MM.1S (cell line): ENCODE results near the gene AGBL4.

ENCODE experiments used
- DNase-seq: peaks from one replicate; pipeline ENCODE4 v3.0.0-alpha.2; 2015
- H2AFZ ChIP-seq: fragments of 300-600 bp; sonication (generic); 2 replicates; pipeline ENCODE4 v1.6.0; 2016; ENCODE audit warnings: antibody characterized with exemption, low read length
- H3F3A ChIP-seq: fragments of 300-600 bp; sonication (generic); 2 replicates; pipeline ENCODE4 v1.6.1; 2016; ENCODE audit warnings: mild to moderate bottlenecking, antibody characterized with exemption, low read length, moderate library complexity, mixed read lengths; ENCODE audit not compliant: insufficient read depth
- H3K27ac ChIP-seq: fragments of 300-600 bp; sonication (generic); 2 replicates; pipeline ENCODE4 v1.5.1; 2016; ENCODE audit warnings: mild to moderate bottlenecking, low read length
- H3K27me3 ChIP-seq: fragments of 300-600 bp; sonication (generic); replicated peaks from 2 replicates; pipeline ENCODE4 v1.6.0; 2016; ENCODE audit warnings: low read length; ENCODE audit not compliant: insufficient read depth
- H3K36me3 ChIP-seq: fragments of 300-600 bp; sonication (generic); replicated peaks from 2 replicates; pipeline ENCODE4 v1.6.1; 2016; ENCODE audit warnings: mild to moderate bottlenecking, low read length, mixed read lengths; ENCODE audit not compliant: insufficient read depth
- H3K4me1 ChIP-seq: fragments of 300-600 bp; sonication (generic); 2 replicates; pipeline ENCODE4 v1.6.1; 2016; ENCODE audit warnings: low read length, mixed read lengths
- H3K4me2 ChIP-seq: fragments of 300-600 bp; sonication (generic); 2 replicates; pipeline ENCODE4 v1.6.0; 2016; ENCODE audit warnings: low read depth, low read length
- H3K4me3 ChIP-seq: fragments of 300-600 bp; sonication (generic); 2 replicates; pipeline ENCODE4 v1.5.1; 2016; ENCODE audit warnings: low read length, mixed read lengths
- H3K79me2 ChIP-seq: fragments of 300-600 bp; sonication (generic); 2 replicates; pipeline ENCODE4 v1.6.1; 2016; ENCODE audit warnings: mixed run types, low read length, mixed read lengths
- H3K9ac ChIP-seq: fragments of 300-600 bp; sonication (generic); 2 replicates; pipeline ENCODE4 v1.6.1; 2016; ENCODE audit warnings: low read length, mixed read lengths
- H3K9me2 ChIP-seq: fragments of 300-600 bp; sonication (generic); replicated peaks from 2 replicates; pipeline ENCODE4 v1.6.1; 2016; ENCODE audit warnings: mild to moderate bottlenecking, low read length, mixed read lengths; ENCODE audit not compliant: insufficient read depth
- H3K9me3 ChIP-seq: fragments of 300-600 bp; sonication (generic); replicated peaks from 2 replicates; pipeline ENCODE4 v1.6.1; 2016; ENCODE audit warnings: mild to moderate bottlenecking, low read length, mixed read lengths; ENCODE audit not compliant: insufficient read depth
- H4K20me1 ChIP-seq: fragments of 300-600 bp; sonication (generic); 2 replicates; pipeline ENCODE4 v1.6.1; 2016; ENCODE audit warnings: mild to moderate bottlenecking, low read length, moderate library complexity, mixed read lengths; ENCODE audit not compliant: insufficient read depth
- CTCF ChIP-seq: fragments of 300-600 bp; sonication (generic); IDR thresholded peaks from 2 replicates; pipeline ENCODE4 v1.5.1; 2016; ENCODE audit warnings: antibody characterized with exemption, low read length, mixed read lengths
- EZH2 ChIP-seq: fragments of 300-600 bp; sonication (generic); optimal IDR thresholded peaks from 2 replicates; pipeline ENCODE3; 2017; ENCODE audit warnings: low read depth, mild to moderate bottlenecking, antibody characterized with exemption, low read length, mixed read lengths
- EZH2phosphoT487 ChIP-seq: fragments of 300-600 bp; sonication (generic); IDR thresholded peaks from 2 replicates; pipeline ENCODE4 v1.6.1; 2018; ENCODE audit warnings: antibody characterized with exemption, low read length

The AGBL4 gene

GRCh38 chr1:49190138-49190537, 833.6 kb downstream of the AGBL4 start:
- TF ChIP-seq CTCF (no peak), EZH2phosphoT487 (no peak), EZH2 (no peak)
- no peak for DNase-seq
- H3K9me3 ChIP-seq = no peaks in the 10 kb centered on the region

GRCh38 chr1:49187056-49187455, 836.7 kb downstream of the AGBL4 start:
- Histone ChIP-seq H3F3A (0 out of 2 replicates have a peak, but pooled peaks cover 3% of the 10 kb centered on the region), H3K4me3 (no peak overlapping the region), H3K9me3 (no peaks in the 10 kb centered on the region), H3K36me3 (no peaks in the 10 kb centered on the region), H3K4me2 (no peak overlapping the region), H4K20me1 (no peaks in the 10 kb centered on the region), H3K9ac (no peak overlapping the region), H3K9me2 (no peaks in the 10 kb centered on the region), H3K27ac (no peak overlapping the region), H3K27me3 (no peaks in the 10 kb centered on the region), H2AFZ (no peak overlapping the region), H3K79me2 (no peaks in the 10 kb centered on the region), H3K4me1 (peaks cover 20% of the 10 kb centered on the region)
- DNase-seq = no peak
- TF ChIP-seq CTCF (no peak), EZH2phosphoT487 (no peak), EZH2 (no peak)

More at GRCh38 chr1:49190138-49190537, 833.6 kb downstream of the AGBL4 start:
- Histone ChIP-seq H3K9me2 (no peaks in the 10 kb centered on the region), H3K27me3 (no peaks in the 10 kb centered on the region), H4K20me1 (no peaks in the 10 kb centered on the region), H2AFZ (no peak overlapping the region), H3K36me3 (no peaks in the 10 kb centered on the region), H3K4me1 (no peaks in the 10 kb centered on the region), H3K27ac (no peak overlapping the region), H3K79me2 (no peaks in the 10 kb centered on the region), H3K4me2 (no peak overlapping the region), H3F3A (no peaks in the 10 kb centered on the region), H3K4me3 (no peak overlapping the region), H3K9ac (no peak overlapping the region)

- Histone ChIP-seq H4K20me1 (no peaks in the 10 kb centered on the region), H3F3A (0 out of 2 replicates have a peak, but pooled peaks cover 3% of the 10 kb centered on the region), H3K27me3 (no peaks in the 10 kb centered on the region), H3K9me3 (no peaks in the 10 kb centered on the region), H3K79me2 (no peaks in the 10 kb centered on the region), H3K36me3 (no peaks in the 10 kb centered on the region), H3K9me2 (no peaks in the 10 kb centered on the region), H3K9ac (no peak overlapping the region), H3K4me1 (peaks cover 20% of the 10 kb centered on the region), H3K4me3 (no peak overlapping the region), H3K27ac (no peak overlapping the region), H3K4me2 (no peak overlapping the region), H2AFZ (no peak overlapping the region)
- DNase-seq = no peak
- no peak for TF ChIP-seq CTCF
These were observed 838.2 kb downstream of the AGBL4 start for GRCh38 chr1:49185450-49185980.
